ENCODE measurements around the gene SSH3. TPM values are rescaled to one million over a fixed set of nuclear protein-coding genes. Genes with fewer than 3 reads are reported as not detected.
A peak's percentile ranks its signal among the peaks of the same experiment; 100 is the strongest.

Gene SSH3
- polyA plus RNA-seq, 1 of the 3 experiments (the other 2 are of a cell fraction), result 13.5 TPM

GRCh38 chr11:67303835-67304411 lies 593 bp downstream of the SSH3 start:
- H3K9ac ChIP-seq, result peak overlapping the region; percentile 84
- H3K9me3 ChIP-seq, result no peaks in the 10 kb centered on the region
- H3K9me2 ChIP-seq, result no peaks in the 10 kb centered on the region
- no peak overlapping the region; a peak in 1 of 4 replicates for H3K27ac ChIP-seq (ENCODE audit: low read depth in 2 of 2, low read length in 1 of 2)
- no peak for TF ChIP-seq REST (IDR thresholded peaks at IDR 0.05; ENCODE audit: low read depth, low read length)
- TF ChIP-seq NRF1 (IDR thresholded peaks at IDR 0.05; ENCODE audit: low read depth, low read length), result no peak
- TF ChIP-seq POLR2AphosphoS5 (IDR thresholded peaks at IDR 0.05; ENCODE audit: low read depth, low read length), result no peak
- TF ChIP-seq FOXJ3 (CRISPR knock-in tag; IDR thresholded peaks at IDR 0.05), result no peak
- no peak for TF ChIP-seq GABPA (IDR thresholded peaks at IDR 0.05; ENCODE audit: low read depth)
- TF ChIP-seq CTCF (IDR thresholded peaks at IDR 0.05), result no peak
- no peak for TF ChIP-seq RXRA (IDR thresholded peaks at IDR 0.05; ENCODE audit: borderline replicate concordance, low read depth)
- no peak for TF ChIP-seq MXI1 (IDR thresholded peaks at IDR 0.05; ENCODE audit: low read depth, low read length)
- TF ChIP-seq TEAD4 (IDR thresholded peaks at IDR 0.05; ENCODE audit: borderline replicate concordance, insufficient read depth), result no peak
- no peak for TF ChIP-seq CHD2 (IDR thresholded peaks at IDR 0.05; ENCODE audit: low read length, partially characterized antibody)
- no peak for TF ChIP-seq RFX5 (IDR thresholded peaks at IDR 0.05; ENCODE audit: low read length)
- TF ChIP-seq PBX3 (IDR thresholded peaks at IDR 0.05), result no peak
- no peak for TF ChIP-seq SIN3A (IDR thresholded peaks at IDR 0.05; ENCODE audit: borderline replicate concordance, low read depth, low read length)
- no peak for TF ChIP-seq JUND (IDR thresholded peaks at IDR 0.05)
- no peak for TF ChIP-seq USF1 (IDR thresholded peaks at IDR 0.05; ENCODE audit: borderline replicate concordance, low read depth)
- TF ChIP-seq FOXM1 (IDR thresholded peaks at IDR 0.05; ENCODE audit: low read depth), result no peak
- TF ChIP-seq EP300 (IDR thresholded peaks at IDR 0.05; ENCODE audit: borderline replicate concordance in 1 of 2, low read depth in 1 of 2, low read length in 1 of 2), result no peak
- no peak for TF ChIP-seq MEF2A (IDR thresholded peaks at IDR 0.05; ENCODE audit: borderline replicate concordance, low read depth)
- DNase-seq, result peak; percentile 70
- no peaks in the 10 kb centered on the region for H4K20me1 ChIP-seq (ENCODE audit: insufficient read depth)
- peaks cover 0 to 35% of the 10 kb centered on the region in 2 experiments for H3K36me3 ChIP-seq (replicated peaks in 1 of 2; ENCODE audit: control insufficient read depth in 1 of 2, insufficient read depth in 2 of 2, low read length in 1 of 2)
- no peaks in the 10 kb centered on the region for H3K27me3 ChIP-seq (ENCODE audit: insufficient read depth)
- H3K4me2 ChIP-seq, result peak overlapping the region; percentile 92
- peak overlapping the region; percentile 74; the same call in 1 of the 2 replicates for H2AFZ ChIP-seq (ENCODE audit: low read depth)
- 32% methylated on average over 15 of the region's 43 CpGs for WGBS (ENCODE audit: low lambda C conversion rate)
- H3K79me2 ChIP-seq (ENCODE audit: insufficient read depth), result no peaks in the 10 kb centered on the region
- peaks cover 13 to 17% of the 10 kb centered on the region in 2 experiments; a peak in 2 of 4 replicates for H3K4me1 ChIP-seq (ENCODE audit: control insufficient read depth in 1 of 2, insufficient read depth in 2 of 2, low read depth in 1 of 2, low read length in 1 of 2)
- CTCF ChIA-PET, result interaction anchor here (0.6 to 5.1 kb wide), 9 partner anchors 11 to 222 kb away, joined by 3 to 37 read pairs (median 5); partner anchors contain the start of gene ANKRD13D
- POLR2A ChIA-PET, result interaction anchor here (1.5 to 1.6 kb wide), 2 partner anchors 14 to 15 kb away, joined by 5 to 14 read pairs; partner anchors contain the start of gene ANKRD13D
- H3F3A ChIP-seq (replicated peaks; ENCODE audit: insufficient read depth), result no peaks in the 10 kb centered on the region
- H3K4me3 ChIP-seq (ENCODE audit: low read depth in 2 of 2, low read length in 1 of 2), result peak overlapping the region; percentile 87 to 88
